NCI-H146 treated with DMSO at 0.1 percent for 48 hours (cell line): ENCODE results near the gene TMIGD2.
"Not testable (repeated sequence)": the region's sequence is repeated elsewhere in the genome, so short reads cannot be mapped to it uniquely, and the experiment has no call there.

ENCODE experiments used
- DNase-seq: peaks from one replicate; lab custom pipeline; 2025; ENCODE audit not compliant: unreplicated experiment; lab: John Stamatoyannopoulos, UW

TMIGD2 gene

GRCh38 chr19:4268816-4269430, 33.3 kb downstream of the TMIGD2 start:
- no peak for DNase-seq

GRCh38 chr19:4267901-4268815, 34.0 kb downstream of the TMIGD2 start:
- no peak for DNase-seq

DNA sequence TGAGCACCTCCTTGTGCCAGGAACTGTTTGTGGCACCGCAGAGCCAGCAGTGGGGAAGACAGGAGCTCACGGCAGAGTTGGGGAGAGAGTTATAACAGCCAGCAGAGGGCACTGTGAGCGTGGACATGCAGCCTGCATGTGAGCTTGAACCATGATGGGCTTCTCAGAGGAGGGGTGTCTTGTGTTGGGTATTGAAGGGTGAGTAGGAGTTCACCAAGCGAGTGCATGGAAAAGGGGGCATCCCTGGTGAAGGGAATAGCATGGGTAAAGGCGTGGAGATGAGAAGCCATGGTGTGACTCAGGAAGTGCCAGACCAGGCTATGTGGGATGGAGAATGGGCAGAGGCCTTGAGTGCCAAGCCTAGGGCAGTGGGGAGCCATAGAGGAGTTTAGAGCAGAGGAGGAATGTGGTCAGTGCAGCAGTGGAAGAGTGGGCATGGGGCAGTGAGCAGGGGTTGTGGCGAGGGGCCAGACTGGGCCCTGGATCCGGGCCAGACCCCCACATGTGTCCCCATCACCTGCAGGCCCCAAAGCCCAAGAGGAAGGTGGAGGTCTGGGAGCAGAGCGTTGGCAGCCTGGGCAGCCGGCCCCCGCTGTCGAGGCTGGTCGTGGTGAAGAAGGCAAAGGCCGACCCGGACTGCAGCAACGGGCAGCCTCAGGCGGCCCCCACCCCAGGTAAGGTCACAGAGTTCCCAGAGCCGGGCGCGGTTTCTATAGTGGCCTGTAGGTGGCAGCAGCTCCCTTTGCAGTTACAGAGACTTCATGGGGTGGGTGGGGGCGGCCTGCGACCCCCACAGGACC, 34.9 kb downstream of the TMIGD2 start:
- DNase-seq = peak; percentile 1

- DNase-seq = no peak
Observed at GRCh38 chr19:4266253-4267000, 35.8 kb downstream of the TMIGD2 start.

DNA sequence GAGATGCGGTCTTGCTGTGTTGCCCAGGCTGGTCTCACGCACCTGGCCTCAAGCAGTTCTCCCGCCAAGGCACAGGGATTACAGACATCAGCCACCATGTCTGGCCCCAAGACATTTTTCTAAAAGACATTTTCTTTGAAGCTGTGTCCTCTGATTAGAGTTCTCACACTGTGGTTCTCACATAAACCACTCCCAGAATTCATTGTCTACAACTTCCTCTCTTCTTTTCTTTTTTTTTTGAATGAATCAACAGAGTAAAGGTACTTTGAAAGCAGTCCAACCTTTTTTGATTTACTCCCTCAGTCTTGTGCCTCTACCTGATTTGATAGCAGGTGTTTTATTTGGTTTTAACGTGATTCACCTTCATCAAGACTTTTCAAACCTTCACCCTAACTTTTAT, 37.4 kb downstream of the TMIGD2 start:
- no peak for DNase-seq

DNA sequence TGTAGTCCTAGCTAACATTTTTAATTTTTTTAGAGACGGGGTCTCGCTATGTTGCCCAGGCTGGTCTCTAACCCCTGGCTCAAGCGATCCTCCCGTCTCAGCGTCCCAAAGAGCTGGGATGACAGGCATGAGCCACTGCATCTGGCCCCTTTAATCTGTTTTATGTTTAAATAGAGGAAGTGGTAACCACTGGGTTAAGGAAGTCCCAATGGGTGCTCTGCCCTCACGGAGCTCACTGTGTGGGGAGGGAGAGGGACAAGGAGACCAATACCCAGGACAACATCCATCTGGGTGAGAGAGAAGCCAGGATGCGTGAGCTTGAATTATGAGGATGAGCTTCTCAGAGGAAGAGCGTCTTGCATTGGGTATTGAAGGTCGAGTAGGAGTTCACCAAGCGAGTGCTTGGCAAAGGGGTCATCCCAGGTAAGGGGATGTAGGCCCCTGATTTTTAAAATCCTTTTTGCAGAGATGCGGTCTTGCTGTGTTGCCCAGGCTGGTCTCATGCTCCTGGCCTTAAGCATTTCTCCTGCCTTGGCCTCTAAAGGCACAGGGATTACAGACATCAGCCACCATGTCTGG, 41.5 kb downstream of the TMIGD2 start:
- DNase-seq = no peak

GRCh38 chr19:4258181-4258580, 44.0 kb downstream of the TMIGD2 start:
- DNase-seq = no peak

GRCh38 chr19:4257025-4257424, 45.2 kb downstream of the TMIGD2 start:
- DNase-seq = no peak

DNA sequence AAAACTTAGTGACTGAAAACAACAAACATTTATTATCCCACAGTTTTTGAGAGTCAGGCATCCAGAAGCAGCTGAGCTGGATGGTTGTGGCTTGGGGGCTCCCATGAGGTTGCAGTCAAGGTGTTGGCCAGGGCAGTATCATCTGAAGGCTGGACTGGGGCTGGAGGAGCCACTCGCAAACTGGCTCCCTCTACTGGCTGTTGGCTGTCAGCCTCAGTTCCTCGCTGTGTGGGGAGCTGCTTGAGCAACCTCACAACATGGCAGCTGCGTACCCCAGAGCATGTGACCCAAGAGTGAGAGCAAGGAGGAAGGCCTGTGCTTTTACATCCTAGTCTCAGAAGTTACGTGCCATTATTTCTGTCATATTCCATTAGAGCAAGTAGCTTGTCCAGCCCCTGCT, 45.6 kb downstream of the TMIGD2 start:
- no peak for DNase-seq

DNA sequence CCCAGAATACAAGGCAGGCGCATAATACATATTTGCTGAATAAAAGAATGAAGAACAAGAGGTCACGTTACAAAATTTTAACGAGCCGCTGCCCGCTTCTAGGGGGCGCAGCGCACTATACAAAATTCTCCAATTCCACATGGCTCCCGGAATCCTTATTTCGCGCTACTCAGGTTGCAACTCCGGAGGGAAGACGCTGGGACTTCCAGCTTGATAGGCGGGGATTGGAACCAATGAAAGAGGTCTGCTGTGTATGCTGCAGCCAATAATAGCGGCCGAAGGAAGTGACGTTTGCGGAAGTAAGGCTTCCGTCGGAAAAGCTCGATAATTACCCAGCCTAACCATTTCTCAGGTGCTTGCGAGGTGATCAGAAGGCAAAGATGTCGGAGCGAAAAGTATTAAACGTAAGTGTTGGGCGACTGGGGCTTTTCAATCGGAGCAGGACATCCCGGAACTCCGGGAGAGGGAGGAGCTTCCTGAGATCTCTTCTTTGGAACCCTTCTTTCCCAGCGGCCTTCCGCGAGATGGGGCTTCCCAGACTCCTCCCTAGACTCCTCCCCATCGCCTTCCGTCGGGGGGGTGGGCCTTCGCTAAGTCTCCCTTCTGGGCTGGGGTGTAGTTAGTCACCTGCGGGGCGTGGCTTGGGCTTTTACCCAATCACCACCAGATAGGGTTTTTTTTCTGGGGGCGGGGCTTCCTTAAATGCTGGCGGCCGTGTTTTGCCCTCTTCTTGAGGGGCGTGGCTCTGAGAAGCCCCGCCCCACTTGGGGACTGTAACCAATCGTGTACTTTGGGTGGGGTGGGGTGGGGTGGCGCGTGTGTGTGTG, 55.2 kb downstream of the TMIGD2 start, which contains the start of gene YJU2:
TSS of gene YJU2 (plus strand) at position 314 of the 827 bp plus-strand sequence. CDS start at position 381, 67 bp downstream.
- DNase-seq = peak; percentile 87

DNA sequence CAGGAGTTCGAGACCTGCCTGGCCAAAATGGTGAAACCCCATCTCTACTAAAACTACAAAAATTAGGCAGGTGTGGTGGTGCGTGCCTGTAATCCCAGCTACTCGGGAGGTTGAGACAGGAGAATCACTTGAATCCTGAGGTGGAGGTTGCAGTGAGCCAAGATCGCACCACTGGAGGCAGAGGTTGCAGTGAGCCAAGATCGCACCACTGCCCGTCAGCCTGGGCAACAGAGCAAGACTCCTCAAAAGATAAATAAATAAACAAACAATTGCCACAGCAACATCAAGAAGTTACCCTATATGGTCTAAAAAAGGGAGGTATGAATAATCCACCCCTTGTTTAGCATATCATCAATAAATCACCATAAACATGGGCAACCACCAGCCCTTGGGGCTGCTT, 56.3 kb downstream of the TMIGD2 start:
- not testable (repeated sequence) for DNase-seq
